Breast epithelium (tissue), 3 donors: ENCODE data around the gene METTL4.

Source experiments
- CTCF ChIP-seq, 3 donors: fragments of 450-650 bp; IDR thresholded peaks; one replicate each; pipeline ENCODE4 v1.5.1; 2016 to 2017; ENCODE audit warnings: antibody characterized with exemption in 3 of 3, mild to moderate bottlenecking in 3 of 3, moderate library complexity in 3 of 3
- POLR2A ChIP-seq: fragments of 450-650 bp; IDR thresholded peaks from one replicate; pipeline ENCODE4 v1.6.1; 2016; ENCODE audit warnings: antibody characterized with exemption, mild to moderate bottlenecking, moderate library complexity
- POLR2AphosphoS5 ChIP-seq, 3 donors: sonication (generic); formaldehyde crosslinking; IDR thresholded peaks; one replicate each; pipeline ENCODE4 v1.6.1; 2017; ENCODE audit warnings: antibody characterized with exemption in 3 of 3

GRCh38 chr18:2532797-2533196, 38.5 kb downstream of the METTL4 start:
- TF ChIP-seq POLR2A (no peak), CTCF (IDR thresholded peaks at IDR 0.05) (no peak), POLR2AphosphoS5 (IDR thresholded peaks at IDR 0.05) (no peak)
